GM12874 (cell line): ENCODE measurements around the gene MCM5.

Source experiments
- CTCF ChIP-seq: IDR thresholded peaks from 2 replicates; pipeline ENCODE4 v1.5.1; 2011; ENCODE audit warnings: low read depth, mild to moderate bottlenecking, control low read depth, low read length, moderate library complexity; ENCODE audit not compliant: insufficient read depth

Gene MCM5

GRCh38 chr22:35440129-35440528, 40.2 kb downstream of the MCM5 start:
- TF ChIP-seq CTCF: no peak

GRCh38 chr22:35441489-35442100, 41.7 kb downstream of the MCM5 start:
- TF ChIP-seq CTCF: no peak

- TF ChIP-seq CTCF: no peak
These were observed 42.5 kb downstream of the MCM5 start for GRCh38 chr22:35442471-35442870.

GRCh38 chr22:35443338-35443737, 43.4 kb downstream of the MCM5 start:
- no peak for TF ChIP-seq CTCF

GRCh38 chr22:35443790-35444684, 44.1 kb downstream of the MCM5 start:
- no peak for TF ChIP-seq CTCF

- no peak for TF ChIP-seq CTCF
These were observed 44.9 kb downstream of the MCM5 start for GRCh38 chr22:35444685-35445399.

GRCh38 chr22:35445933-35446332, 46.0 kb downstream of the MCM5 start:
- TF ChIP-seq CTCF: no peak
